CD4-positive, alpha-beta T cell (primary cell): ENCODE results near the gene TRMT10A. TPM values are rescaled to one million over a fixed set of nuclear protein-coding genes. Genes with fewer than 3 reads are reported as not detected.

Experiments
- ATAC-seq: fragments of 200-7000 bp; cut with Tn5 transposase; one replicate; pipeline ENCODE4 v1.10.0; 2022; ENCODE audit warnings: mild to moderate bottlenecking; ENCODE audit not compliant: poor library complexity
- CTCF ChIA-PET: fragments of 350-600 bp; sonication (Branson Sonifier 250); formaldehyde crosslinking; loops from one replicate; lab custom pipeline; 2021; ENCODE audit warnings: antibody characterized with exemption, inconsistent platforms; lab: Charles Lee
- POLR2A ChIA-PET: fragments of 350-600 bp; sonication (Branson Sonifier 250); formaldehyde crosslinking; loops from one replicate; lab custom pipeline; 2021; ENCODE audit warnings: antibody characterized with exemption, inconsistent platforms; lab: Charles Lee
- DNase-seq, 14 experiments: peaks; one replicate each; pipeline ENCODE4 v3.0.0-alpha.2; 2013 to 2020; ENCODE audit warnings: mixed read lengths in 2 of 14
- H3K27ac ChIP-seq, 2 donors: one replicate each; pipeline versions ENCODE4 v1.5.1 to v1.7.0; 2013; ENCODE audit warnings: low read length in 2 of 2, low read depth in 1 of 2, mild to moderate bottlenecking in 1 of 2
- H3K27me3 ChIP-seq, 2 experiments: 1 replicate in 1 of 2; 2 replicates in 1 of 2; pipeline versions ENCODE4 v1.6.1 to v1.7.0; 2013; ENCODE audit warnings: low read length in 2 of 2, control low read depth in 1 of 2, mild to moderate bottlenecking in 1 of 2, moderate library complexity in 1 of 2; ENCODE audit not compliant: insufficient read depth in 2 of 2, control insufficient read depth in 1 of 2
- H3K36me3 ChIP-seq: one replicate; pipeline ENCODE4 v1.6.1; 2013; ENCODE audit warnings: low read length, control low read depth; ENCODE audit not compliant: insufficient read depth
- H3K4me1 ChIP-seq: one replicate; pipeline ENCODE4 v1.6.1; 2013; ENCODE audit warnings: low read length, control low read depth; ENCODE audit not compliant: insufficient read depth
- H3K4me3 ChIP-seq: one replicate; pipeline ENCODE4 v1.5.1; 2013; ENCODE audit warnings: mild to moderate bottlenecking, low read length, moderate library complexity
- H3K9me3 ChIP-seq, 2 experiments: 1 replicate in 1 of 2; 2 replicates in 1 of 2; pipeline versions ENCODE4 v1.6.1 to v1.7.0; 2013; ENCODE audit warnings: low read length in 2 of 2, mild to moderate bottlenecking in 2 of 2, control low read depth in 1 of 2, moderate library complexity in 1 of 2; ENCODE audit not compliant: control insufficient read depth in 1 of 2, insufficient read depth in 1 of 2
- H3K27ac Mint-ChIP-seq: one replicate; pipeline ENCODE4 v1.8.0; 2020; ENCODE audit warnings: mixed read lengths
- H3K27me3 Mint-ChIP-seq: one replicate; pipeline ENCODE4 v1.8.0; 2021; ENCODE audit warnings: mixed read lengths
- H3K36me3 Mint-ChIP-seq: one replicate; pipeline ENCODE4 v1.8.0; 2021; ENCODE audit warnings: low read depth, mixed read lengths
- H3K4me1 Mint-ChIP-seq: one replicate; pipeline ENCODE4 v1.8.0; 2021; ENCODE audit warnings: low read depth, mixed read lengths
- H3K4me3 Mint-ChIP-seq: one replicate; pipeline ENCODE4 v1.8.0; 2020; ENCODE audit warnings: mild to moderate bottlenecking, mixed read lengths
- H3K9me3 Mint-ChIP-seq: one replicate; pipeline ENCODE4 v1.8.0; 2020; ENCODE audit warnings: mixed read lengths
- intact Hi-C, 2 experiments: fragments of 100-400 bp; cut with DNase I in 1 of 2; cut with micrococcal nuclease in 1 of 2; formaldehyde crosslinking; loops; one replicate each; pipeline versions ENCODE4 v1.15.1 to v1.9.0; 2023 to 2025; cut with DNase I, micrococcal nuclease
- total RNA-seq, 174 experiments: library from RNA in 2 of 174; stranded (reverse) in 2 of 174; gene quantifications; one replicate each; pipeline ENCODE4 v1.2.3 and lab custom pipeline; 2021 to 2026
- TF ChIP-seq, protein P1 (sequence below): fragments of 200-600 bp; IDR thresholded peaks from one replicate; pipeline ENCODE4 v1.8.0; 2022; ENCODE audit warnings: antibody characterized with exemption, mild to moderate bottlenecking

The TRMT10A gene
- total RNA-seq, 2 experiments from 2014 or later = 1.6 to 2.0 TPM

DNA sequence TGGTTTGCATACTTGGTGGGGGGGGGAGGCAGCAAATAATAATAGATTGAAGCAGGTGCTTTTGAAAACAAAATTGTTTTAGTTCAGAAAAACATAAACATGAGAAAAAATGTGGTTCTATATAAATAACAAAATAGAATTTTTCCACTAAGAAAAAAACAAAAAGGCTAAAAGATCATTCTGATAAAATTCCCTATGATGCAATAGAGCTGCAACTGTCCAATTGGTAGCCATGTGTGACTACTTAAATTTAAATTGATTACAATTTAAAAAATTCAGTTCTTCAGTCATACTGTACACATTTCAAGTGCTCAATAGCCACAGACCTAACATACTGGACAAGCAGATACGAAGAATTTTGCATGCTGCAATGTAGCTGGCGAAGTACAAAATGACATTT is 11.0 kb downstream of the TRMT10A start:
- Histone ChIP-seq H3K4me1 (no peaks in the 10 kb centered on the region), H3K4me3 (no peak overlapping the region), H3K9me3 (no peaks in the 10 kb centered on the region), H3K36me3 (peaks cover 4% of the 10 kb centered on the region), H3K27me3 (no peaks in the 10 kb centered on the region), H3K27ac (no peak overlapping the region)
- H3K36me3 Mint-ChIP-seq = peaks cover 38% of the 10 kb centered on the region
- H3K27me3 Mint-ChIP-seq = no peaks in the 10 kb centered on the region
- TF ChIP-seq, protein P1, sequence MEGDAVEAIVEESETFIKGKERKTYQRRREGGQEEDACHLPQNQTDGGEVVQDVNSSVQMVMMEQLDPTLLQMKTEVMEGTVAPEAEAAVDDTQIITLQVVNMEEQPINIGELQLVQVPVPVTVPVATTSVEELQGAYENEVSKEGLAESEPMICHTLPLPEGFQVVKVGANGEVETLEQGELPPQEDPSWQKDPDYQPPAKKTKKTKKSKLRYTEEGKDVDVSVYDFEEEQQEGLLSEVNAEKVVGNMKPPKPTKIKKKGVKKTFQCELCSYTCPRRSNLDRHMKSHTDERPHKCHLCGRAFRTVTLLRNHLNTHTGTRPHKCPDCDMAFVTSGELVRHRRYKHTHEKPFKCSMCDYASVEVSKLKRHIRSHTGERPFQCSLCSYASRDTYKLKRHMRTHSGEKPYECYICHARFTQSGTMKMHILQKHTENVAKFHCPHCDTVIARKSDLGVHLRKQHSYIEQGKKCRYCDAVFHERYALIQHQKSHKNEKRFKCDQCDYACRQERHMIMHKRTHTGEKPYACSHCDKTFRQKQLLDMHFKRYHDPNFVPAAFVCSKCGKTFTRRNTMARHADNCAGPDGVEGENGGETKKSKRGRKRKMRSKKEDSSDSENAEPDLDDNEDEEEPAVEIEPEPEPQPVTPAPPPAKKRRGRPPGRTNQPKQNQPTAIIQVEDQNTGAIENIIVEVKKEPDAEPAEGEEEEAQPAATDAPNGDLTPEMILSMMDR = no peak
- no peak for ATAC-seq
- H3K9me3 Mint-ChIP-seq = no peaks in the 10 kb centered on the region
- CTCF ChIA-PET = interaction anchor here (0.9 kb wide), 1 partner anchor 63 kb away, joined by 3 read pairs; no protein-coding TSS in a partner anchor
- no peaks in the 10 kb centered on the region for H3K4me1 Mint-ChIP-seq
- H3K4me3 Mint-ChIP-seq = no peak overlapping the region
- POLR2A ChIA-PET = no interaction called here
- H3K27ac Mint-ChIP-seq = no peak overlapping the region
- intact Hi-C loops = no loop called here
- no peak for DNase-seq

DNA sequence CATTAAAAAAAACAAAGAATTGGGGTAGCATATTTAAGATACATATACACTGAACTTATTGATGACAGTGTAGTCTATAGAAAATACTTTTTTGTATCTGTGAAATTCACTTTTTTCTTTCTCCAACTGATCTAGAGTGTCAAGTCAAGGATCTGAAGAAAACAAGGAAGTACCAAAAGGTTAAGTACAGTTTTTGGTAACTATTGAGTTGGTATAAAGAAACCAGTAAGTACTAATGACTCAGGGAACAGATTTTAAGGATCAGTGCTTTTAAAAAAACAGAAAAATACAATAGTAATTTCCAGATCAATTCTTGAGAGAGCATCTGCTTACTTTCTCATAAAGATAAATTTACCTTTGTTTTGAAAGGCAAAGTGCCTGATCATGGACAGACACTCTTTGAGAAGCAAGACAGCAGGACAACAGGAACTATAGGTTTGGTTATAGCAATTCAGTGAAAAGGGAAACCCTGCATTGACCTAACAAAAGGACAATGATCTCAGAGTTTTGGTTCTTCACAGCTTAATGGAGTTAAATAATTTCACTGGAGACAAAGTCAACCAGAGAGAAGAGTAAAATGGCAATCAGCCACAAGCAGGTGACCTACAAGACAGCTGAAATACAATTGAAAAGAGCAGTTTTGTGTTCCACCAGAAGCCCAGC is 23.4 kb downstream of the TRMT10A start:
- Mint-ChIP-seq H3K27ac (no peak overlapping the region), H3K9me3 (peaks cover 2% of the 10 kb centered on the region), H3K36me3 (peaks cover 7% of the 10 kb centered on the region), H3K4me3 (no peak overlapping the region), H3K4me1 (no peaks in the 10 kb centered on the region), H3K27me3 (no peaks in the 10 kb centered on the region)
- ChIA-PET CTCF (no interaction called here), POLR2A (interaction anchor here (0.8 kb wide), 1 partner anchor 23 kb away, joined by 3 read pairs; the partner anchor contains the start of gene TRMT10A)
- Histone ChIP-seq H3K4me3 (no peak overlapping the region), H3K36me3 (no peaks in the 10 kb centered on the region), H3K27ac (no peak overlapping the region), H3K27me3 (peaks cover 0 to 4% of the 10 kb centered on the region in 2 experiments), H3K9me3 (peaks cover 0 to 5% of the 10 kb centered on the region in 2 experiments), H3K4me1 (no peaks in the 10 kb centered on the region)
- intact Hi-C loops = no loop called here
- no peak for ATAC-seq
- TF ChIP-seq, protein P1 = no peak
- no peak for DNase-seq

DNA sequence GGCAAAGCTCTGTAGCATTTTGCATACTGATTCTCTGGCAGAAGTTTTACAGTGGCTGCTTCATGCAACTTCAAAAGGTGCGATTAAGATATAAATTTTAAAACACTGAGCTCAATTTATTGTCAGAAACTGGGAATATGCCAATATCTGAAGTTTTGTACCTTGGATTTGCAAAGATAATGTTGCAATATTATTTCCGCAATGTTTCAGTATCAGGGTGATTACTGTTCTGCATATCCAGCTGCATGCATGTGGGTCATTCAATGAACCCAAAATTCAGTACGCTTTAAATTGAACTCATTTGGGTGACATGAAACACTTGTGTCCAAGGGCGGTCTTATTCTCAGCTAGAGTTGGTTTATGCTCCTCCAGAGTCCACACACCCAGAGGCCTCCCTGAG is 26.2 kb downstream of the TRMT10A start:
- no peak overlapping the region for H3K27ac ChIP-seq
- Mint-ChIP-seq H3K9me3 (no peaks in the 10 kb centered on the region), H3K27ac (no peak overlapping the region), H3K4me1 (no peaks in the 10 kb centered on the region), H3K27me3 (no peaks in the 10 kb centered on the region), H3K4me3 (no peak overlapping the region), H3K36me3 (no peaks in the 10 kb centered on the region)
- peaks cover 0 to 2% of the 10 kb centered on the region in 2 experiments for H3K9me3 ChIP-seq
- H3K4me3 ChIP-seq = no peak overlapping the region
- no peaks in the 10 kb centered on the region for H3K4me1 ChIP-seq
- TF ChIP-seq, protein P1 = no peak
- intact Hi-C loops = no loop called here
- DNase-seq (no peak), ATAC-seq (no peak)
- ChIA-PET CTCF (interaction anchor here (1.3 kb wide), 1 partner anchor 20 kb away, joined by 3 read pairs; no protein-coding TSS in a partner anchor), POLR2A (no interaction called here)
- H3K36me3 ChIP-seq = no peaks in the 10 kb centered on the region
- H3K27me3 ChIP-seq = peaks cover 0 to 4% of the 10 kb centered on the region in 2 experiments
